ENCODE data around the gene PPP1R9A.

Gene PPP1R9A

GRCh38 chr7:95286096-95286495 lies 378.7 kb downstream of the PPP1R9A start:
- Histone ChIP-seq H2BK5ac (ENCODE audit: low read length) (no peak overlapping the region), H2BK15ac (ENCODE audit: low read length) (no peak overlapping the region), H3K9me3 (replicated peaks in 1 of 2; ENCODE audit: control insufficient read depth in 2 of 2, insufficient read depth in 1 of 2, low read depth in 1 of 2, low read length in 2 of 2) (no peaks in the 10 kb centered on the region), H3K23ac (ENCODE audit: low read depth, low read length, poor library complexity) (no peak overlapping the region), H3K27ac (replicated peaks; ENCODE audit: low read length) (no peak overlapping the region), H4K8ac (ENCODE audit: low read depth, low read length) (no peak overlapping the region), H3K14ac (ENCODE audit: low read length) (no peak overlapping the region), H3K18ac (ENCODE audit: low read length) (no peak overlapping the region), H3K4me3 (ENCODE audit: low read length in 2 of 2) (no peak overlapping the region), H2AK5ac (ENCODE audit: low read depth, low read length) (no peak overlapping the region), H3K27me3 (ENCODE audit: control insufficient read depth in 3 of 3, insufficient read depth in 3 of 3, low read depth in 1 of 3, low read length in 3 of 3) (no peaks in the 10 kb centered on the region), H3K4me1 (ENCODE audit: control insufficient read depth in 2 of 2, insufficient read depth in 1 of 2, low read depth in 1 of 2, low read length in 2 of 2) (peaks cover 0 to 3% of the 10 kb centered on the region in 2 donors), H2BK120ac (ENCODE audit: low read depth, low read length) (no peak overlapping the region), H3K4me2 (ENCODE audit: insufficient read depth, low read length, poor library complexity, severe bottlenecking) (no peak overlapping the region), H3K9ac (ENCODE audit: low read depth, low read length, poor library complexity) (no peak overlapping the region), H3K36me3 (replicated peaks in 1 of 2; ENCODE audit: control insufficient read depth in 2 of 2, insufficient read depth in 2 of 2, low read length in 2 of 2) (peaks cover 6 to 8% of the 10 kb centered on the region in 2 donors), H3K4ac (ENCODE audit: low read length) (no peak overlapping the region), H2AFZ (ENCODE audit: low read length) (no peak overlapping the region), H4K91ac (ENCODE audit: low read depth, low read length, poor library complexity) (no peak overlapping the region), H2BK12ac (ENCODE audit: low read length) (no peak overlapping the region), H3K79me1 (ENCODE audit: low read depth, low read length) (no peaks in the 10 kb centered on the region)
- DNase-seq (ENCODE audit: low spot score) = no peak
- WGBS, 2 donors (ENCODE audit: extremely low coverage in 2 of 2, insufficient read length in 2 of 2, insufficient replicate concordance in 1 of 2) = no CpG with 5 or more reads among the region's 2 CpGs

- H3K4me1 ChIP-seq (ENCODE audit: control insufficient read depth in 2 of 2, insufficient read depth in 1 of 2, low read depth in 1 of 2, low read length in 2 of 2) = peaks cover 0 to 3% of the 10 kb centered on the region in 2 donors
- no peak overlapping the region for H3K4ac ChIP-seq (ENCODE audit: low read length)
- no peak for DNase-seq (ENCODE audit: low spot score)
- H3K4me3 ChIP-seq (ENCODE audit: low read length in 2 of 2) = no peak overlapping the region
- no peak overlapping the region for H3K9ac ChIP-seq (ENCODE audit: low read depth, low read length, poor library complexity)
- H2AK5ac ChIP-seq (ENCODE audit: low read depth, low read length) = no peak overlapping the region
- no peak overlapping the region for H2AFZ ChIP-seq (ENCODE audit: low read length)
- H2BK120ac ChIP-seq (ENCODE audit: low read depth, low read length) = no peak overlapping the region
- H3K27ac ChIP-seq (replicated peaks; ENCODE audit: low read length) = no peak overlapping the region
- no peak overlapping the region for H4K91ac ChIP-seq (ENCODE audit: low read depth, low read length, poor library complexity)
- H2BK12ac ChIP-seq (ENCODE audit: low read length) = no peak overlapping the region
- no peaks in the 10 kb centered on the region for H3K9me3 ChIP-seq (replicated peaks in 1 of 2; ENCODE audit: control insufficient read depth in 2 of 2, insufficient read depth in 1 of 2, low read depth in 1 of 2, low read length in 2 of 2)
- H2BK15ac ChIP-seq (ENCODE audit: low read length) = no peak overlapping the region
- H4K8ac ChIP-seq (ENCODE audit: low read depth, low read length) = no peak overlapping the region
- H3K27me3 ChIP-seq (ENCODE audit: control insufficient read depth in 3 of 3, insufficient read depth in 3 of 3, low read depth in 1 of 3, low read length in 3 of 3) = no peaks in the 10 kb centered on the region
- no peak overlapping the region for H3K4me2 ChIP-seq (ENCODE audit: insufficient read depth, low read length, poor library complexity, severe bottlenecking)
- H3K79me1 ChIP-seq (ENCODE audit: low read depth, low read length) = no peaks in the 10 kb centered on the region
- H3K23ac ChIP-seq (ENCODE audit: low read depth, low read length, poor library complexity) = no peak overlapping the region
- no peak overlapping the region for H2BK5ac ChIP-seq (ENCODE audit: low read length)
- no peak overlapping the region for H3K18ac ChIP-seq (ENCODE audit: low read length)
- H3K36me3 ChIP-seq (replicated peaks in 1 of 2; ENCODE audit: control insufficient read depth in 2 of 2, insufficient read depth in 2 of 2, low read length in 2 of 2) = peaks cover 5 to 8% of the 10 kb centered on the region in 2 donors
- no CpG with 5 or more reads among the region's 7 CpGs for WGBS, 2 donors (ENCODE audit: extremely low coverage in 2 of 2, insufficient read length in 2 of 2, insufficient replicate concordance in 1 of 2)
- H3K14ac ChIP-seq (ENCODE audit: low read length) = no peak overlapping the region
These were observed 382.9 kb downstream of the PPP1R9A start for GRCh38 chr7:95290166-95290830.

GRCh38 chr7:95295397-95295796 lies 388.0 kb downstream of the PPP1R9A start:
- H3K36me3 ChIP-seq (replicated peaks in 1 of 2; ENCODE audit: control insufficient read depth in 2 of 2, insufficient read depth in 2 of 2, low read length in 2 of 2) = peaks cover 2 to 3% of the 10 kb centered on the region in 2 donors
- H3K27me3 ChIP-seq (ENCODE audit: control insufficient read depth in 3 of 3, insufficient read depth in 3 of 3, low read depth in 1 of 3, low read length in 3 of 3) = no peaks in the 10 kb centered on the region
- no peak overlapping the region for H3K4me3 ChIP-seq (ENCODE audit: low read length in 2 of 2)
- H3K79me1 ChIP-seq (ENCODE audit: low read depth, low read length) = no peaks in the 10 kb centered on the region
- no peak overlapping the region for H3K9ac ChIP-seq (ENCODE audit: low read depth, low read length, poor library complexity)
- H3K4me2 ChIP-seq (ENCODE audit: insufficient read depth, low read length, poor library complexity, severe bottlenecking) = no peak overlapping the region
- H3K27ac ChIP-seq (replicated peaks; ENCODE audit: low read length) = no peak overlapping the region
- H3K4ac ChIP-seq (ENCODE audit: low read length) = no peak overlapping the region
- no peak overlapping the region for H3K23ac ChIP-seq (ENCODE audit: low read depth, low read length, poor library complexity)
- DNase-seq (ENCODE audit: low spot score) = no peak
- no peak overlapping the region for H4K8ac ChIP-seq (ENCODE audit: low read depth, low read length)
- H4K91ac ChIP-seq (ENCODE audit: low read depth, low read length, poor library complexity) = no peak overlapping the region
- H2BK15ac ChIP-seq (ENCODE audit: low read length) = no peak overlapping the region
- H2BK12ac ChIP-seq (ENCODE audit: low read length) = no peak overlapping the region
- no peak overlapping the region for H3K14ac ChIP-seq (ENCODE audit: low read length)
- no peaks in the 10 kb centered on the region for H3K4me1 ChIP-seq (ENCODE audit: control insufficient read depth in 2 of 2, insufficient read depth in 1 of 2, low read depth in 1 of 2, low read length in 2 of 2)
- H2AFZ ChIP-seq (ENCODE audit: low read length) = no peak overlapping the region
- H2AK5ac ChIP-seq (ENCODE audit: low read depth, low read length) = no peak overlapping the region
- no peak overlapping the region for H2BK5ac ChIP-seq (ENCODE audit: low read length)
- no peaks in the 10 kb centered on the region for H3K9me3 ChIP-seq (replicated peaks in 1 of 2; ENCODE audit: control insufficient read depth in 2 of 2, insufficient read depth in 1 of 2, low read depth in 1 of 2, low read length in 2 of 2)
- no peak overlapping the region for H2BK120ac ChIP-seq (ENCODE audit: low read depth, low read length)
- no peak overlapping the region for H3K18ac ChIP-seq (ENCODE audit: low read length)

GRCh38 chr7:95296456-95296855 lies 389.1 kb downstream of the PPP1R9A start:
- Histone ChIP-seq H2BK12ac (ENCODE audit: low read length) (no peak overlapping the region), H3K79me1 (ENCODE audit: low read depth, low read length) (no peaks in the 10 kb centered on the region), H4K91ac (ENCODE audit: low read depth, low read length, poor library complexity) (no peak overlapping the region), H3K4me2 (ENCODE audit: insufficient read depth, low read length, poor library complexity, severe bottlenecking) (no peak overlapping the region), H3K4me1 (ENCODE audit: control insufficient read depth in 2 of 2, insufficient read depth in 1 of 2, low read depth in 1 of 2, low read length in 2 of 2) (no peaks in the 10 kb centered on the region), H3K9me3 (replicated peaks in 1 of 2; ENCODE audit: control insufficient read depth in 2 of 2, insufficient read depth in 1 of 2, low read depth in 1 of 2, low read length in 2 of 2) (no peaks in the 10 kb centered on the region), H4K8ac (ENCODE audit: low read depth, low read length) (no peak overlapping the region), H3K18ac (ENCODE audit: low read length) (no peak overlapping the region), H3K9ac (ENCODE audit: low read depth, low read length, poor library complexity) (no peak overlapping the region), H2AFZ (ENCODE audit: low read length) (no peak overlapping the region), H2BK120ac (ENCODE audit: low read depth, low read length) (no peak overlapping the region), H3K23ac (ENCODE audit: low read depth, low read length, poor library complexity) (no peak overlapping the region), H2AK5ac (ENCODE audit: low read depth, low read length) (no peak overlapping the region), H2BK15ac (ENCODE audit: low read length) (no peak overlapping the region), H2BK5ac (ENCODE audit: low read length) (no peak overlapping the region), H3K36me3 (replicated peaks in 1 of 2; ENCODE audit: control insufficient read depth in 2 of 2, insufficient read depth in 2 of 2, low read length in 2 of 2) (no peaks in the 10 kb centered on the region), H3K27me3 (ENCODE audit: control insufficient read depth in 3 of 3, insufficient read depth in 3 of 3, low read depth in 1 of 3, low read length in 3 of 3) (no peaks in the 10 kb centered on the region), H3K4me3 (ENCODE audit: low read length in 2 of 2) (no peak overlapping the region), H3K27ac (replicated peaks; ENCODE audit: low read length) (no peak overlapping the region), H3K14ac (ENCODE audit: low read length) (no peak overlapping the region), H3K4ac (ENCODE audit: low read length) (no peak overlapping the region)
- no peak for DNase-seq (ENCODE audit: low spot score)
- WGBS, 2 donors (ENCODE audit: extremely low coverage in 2 of 2, insufficient read length in 2 of 2, insufficient replicate concordance in 1 of 2) = no CpG with 5 or more reads among the region's 6 CpGs
